SU-DHL-6 (cell line): ENCODE data around the gene RIBC1.

Source experiments
- H2AFZ ChIP-seq: fragments of 200-600 bp; sonication (generic); 2 replicates; pipeline ENCODE4 v1.6.1; 2014; ENCODE audit warnings: low read depth, mild to moderate bottlenecking, moderate library complexity, mixed read lengths, antibody characterized with exemption, low read length; ENCODE audit not compliant: severe bottlenecking
- H3F3A ChIP-seq: fragments of 200-600 bp; shearing (Covaris generic); 2 replicates; pipeline ENCODE4 v1.6.0; 2016; ENCODE audit warnings: antibody characterized with exemption, mild to moderate bottlenecking; ENCODE audit not compliant: insufficient read depth
- H3K27ac ChIP-seq: fragments of 200-600 bp; sonication (generic); 2 replicates; pipeline ENCODE4 v1.5.1; 2016; ENCODE audit warnings: low read depth, mild to moderate bottlenecking, low read length, moderate library complexity, mixed read lengths
- H3K27me3 ChIP-seq: fragments of 200-600 bp; sonication (generic), shearing (Covaris generic); 2 replicates; pipeline ENCODE4 v1.6.0; 2014; ENCODE audit warnings: mild to moderate bottlenecking, low read length
- H3K36me3 ChIP-seq: fragments of 200-600 bp; sonication (generic); 2 replicates; pipeline ENCODE4 v1.6.1; 2014; ENCODE audit warnings: mild to moderate bottlenecking, low read length, mixed read lengths
- H3K4me2 ChIP-seq: fragments of 300-600, 200-600 bp; shearing (Covaris generic), sonication (generic); 2 replicates; pipeline ENCODE4 v1.6.0; 2014; ENCODE audit warnings: low read length, low read depth, mild to moderate bottlenecking; ENCODE audit not compliant: poor library complexity, severe bottlenecking
- H3K4me3 ChIP-seq: fragments of 200-600 bp; sonication (generic); 2 replicates; pipeline ENCODE4 v1.5.1; 2014; ENCODE audit warnings: antibody characterized with exemption, low read length, mild to moderate bottlenecking, mixed read lengths; ENCODE audit not compliant: insufficient read depth, poor library complexity, severe bottlenecking
- H3K79me2 ChIP-seq: fragments of 200-600 bp; sonication (generic); 2 replicates; pipeline ENCODE4 v1.6.1; 2014; ENCODE audit warnings: mild to moderate bottlenecking, low read length, moderate library complexity; ENCODE audit not compliant: insufficient read depth
- H3K9ac ChIP-seq: fragments of 200-600 bp; sonication (generic); 2 replicates; pipeline ENCODE4 v1.7.0; 2014; ENCODE audit warnings: mild to moderate bottlenecking, low read length
- H3K9me2 ChIP-seq: fragments of 200-600 bp; sonication (generic); replicated peaks from 2 replicates; pipeline ENCODE4 v1.6.1; 2014; ENCODE audit warnings: low read length; ENCODE audit not compliant: insufficient read depth
- H3K9me3 ChIP-seq: fragments of 200-600 bp; sonication (generic); 2 replicates; pipeline ENCODE4 v1.6.1; 2014; ENCODE audit warnings: low read length, mixed read lengths; ENCODE audit not compliant: insufficient read depth
- H4K20me1 ChIP-seq: fragments of 200-600 bp; sonication (generic); 2 replicates; pipeline ENCODE4 v1.6.1; 2014; ENCODE audit warnings: low read depth, mild to moderate bottlenecking, antibody characterized with exemption, low read length, moderate library complexity, mixed read lengths
- EZH2phosphoT487 ChIP-seq: fragments of 200-600 bp; sonication (generic), shearing (Covaris generic); conservative IDR thresholded peaks from 2 replicates; pipeline ENCODE4 v1.6.1; 2018; ENCODE audit warnings: mild to moderate bottlenecking, antibody characterized with exemption, low read length, moderate library complexity, mixed read lengths
- TF ChIP-seq, protein P1 (sequence below): fragments of 200-600 bp; sonication (generic); IDR thresholded peaks from one replicate; pipeline ENCODE4 v1.5.1; 2017; ENCODE audit warnings: antibody characterized with exemption, mild to moderate bottlenecking, low read length, moderate library complexity; ENCODE audit not compliant: insufficient read depth, poor library complexity, severe bottlenecking

The RIBC1 gene

DNA sequence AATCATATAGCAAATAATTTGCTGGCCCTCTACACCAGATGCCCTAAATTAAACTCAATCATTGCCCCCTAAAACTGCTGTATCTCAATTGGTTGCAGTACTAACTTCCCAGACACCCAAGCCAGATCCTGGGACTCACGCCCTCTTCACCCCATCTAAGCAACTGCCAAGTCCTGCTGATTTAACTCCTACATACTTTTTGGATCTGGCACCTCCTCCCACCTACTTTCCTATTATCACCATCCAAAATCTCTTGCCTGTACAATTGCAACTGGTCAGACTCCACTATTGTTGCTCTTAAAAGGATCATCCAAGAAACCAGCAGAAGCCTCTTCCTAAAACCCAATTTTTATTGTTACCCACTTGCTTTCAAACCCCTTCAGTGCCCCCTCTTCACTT is 16.2 kb downstream of the RIBC1 start:
- no peaks in the 10 kb centered on the region for H3K27me3 ChIP-seq
- no peaks in the 10 kb centered on the region for H3K36me3 ChIP-seq
- no peaks in the 10 kb centered on the region for H4K20me1 ChIP-seq
- H3K9me3 ChIP-seq, result no peaks in the 10 kb centered on the region
- no peaks in the 10 kb centered on the region for H3K9me2 ChIP-seq
- H3K27ac ChIP-seq, result no peak overlapping the region
- no peak overlapping the region for H2AFZ ChIP-seq
- TF ChIP-seq EZH2phosphoT487, result no peak
- TF ChIP-seq, protein P1, sequence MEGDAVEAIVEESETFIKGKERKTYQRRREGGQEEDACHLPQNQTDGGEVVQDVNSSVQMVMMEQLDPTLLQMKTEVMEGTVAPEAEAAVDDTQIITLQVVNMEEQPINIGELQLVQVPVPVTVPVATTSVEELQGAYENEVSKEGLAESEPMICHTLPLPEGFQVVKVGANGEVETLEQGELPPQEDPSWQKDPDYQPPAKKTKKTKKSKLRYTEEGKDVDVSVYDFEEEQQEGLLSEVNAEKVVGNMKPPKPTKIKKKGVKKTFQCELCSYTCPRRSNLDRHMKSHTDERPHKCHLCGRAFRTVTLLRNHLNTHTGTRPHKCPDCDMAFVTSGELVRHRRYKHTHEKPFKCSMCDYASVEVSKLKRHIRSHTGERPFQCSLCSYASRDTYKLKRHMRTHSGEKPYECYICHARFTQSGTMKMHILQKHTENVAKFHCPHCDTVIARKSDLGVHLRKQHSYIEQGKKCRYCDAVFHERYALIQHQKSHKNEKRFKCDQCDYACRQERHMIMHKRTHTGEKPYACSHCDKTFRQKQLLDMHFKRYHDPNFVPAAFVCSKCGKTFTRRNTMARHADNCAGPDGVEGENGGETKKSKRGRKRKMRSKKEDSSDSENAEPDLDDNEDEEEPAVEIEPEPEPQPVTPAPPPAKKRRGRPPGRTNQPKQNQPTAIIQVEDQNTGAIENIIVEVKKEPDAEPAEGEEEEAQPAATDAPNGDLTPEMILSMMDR, result no peak
- no peak overlapping the region for H3K9ac ChIP-seq
- H3F3A ChIP-seq, result peaks cover 2% of the 10 kb centered on the region; the same call in 1 of the 2 replicates
- peaks cover 2% of the 10 kb centered on the region; the same call in 1 of the 2 replicates for H3K79me2 ChIP-seq
- H3K4me3 ChIP-seq, result no peak overlapping the region
- H3K4me2 ChIP-seq, result no peak overlapping the region

DNA sequence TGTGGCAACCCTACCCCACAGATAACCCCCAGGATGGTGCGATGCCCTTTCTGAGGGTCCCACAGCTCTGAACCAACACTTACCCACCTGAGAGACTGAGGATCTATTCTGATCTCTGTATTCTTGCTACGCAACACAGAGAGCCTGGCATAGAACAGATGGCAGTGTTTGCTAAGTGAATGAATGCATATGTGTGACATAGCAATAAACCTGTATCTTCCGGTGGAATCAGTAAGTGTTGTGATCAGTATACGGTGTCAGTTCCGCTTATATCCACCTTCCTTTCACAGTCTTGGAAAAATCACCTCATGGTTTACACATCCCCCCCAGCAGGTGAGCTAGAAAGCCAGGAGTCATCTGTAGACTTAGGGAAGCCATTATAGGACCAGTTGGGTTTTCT is 17.4 kb downstream of the RIBC1 start:
- no peak overlapping the region for H3K27ac ChIP-seq
- H3K9me3 ChIP-seq, result no peaks in the 10 kb centered on the region
- H3K9me2 ChIP-seq, result no peaks in the 10 kb centered on the region
- TF ChIP-seq, protein P1, result no peak
- no peak for TF ChIP-seq EZH2phosphoT487
- no peaks in the 10 kb centered on the region for H3K27me3 ChIP-seq
- no peak overlapping the region for H3K4me3 ChIP-seq
- H3K4me2 ChIP-seq, result no peak overlapping the region
- H3K36me3 ChIP-seq, result no peaks in the 10 kb centered on the region
- H3F3A ChIP-seq, result 0 out of 2 replicates have a peak, but pooled peaks cover 2% of the 10 kb centered on the region
- no peak overlapping the region for H3K9ac ChIP-seq
- no peak overlapping the region for H2AFZ ChIP-seq
- no peaks in the 10 kb centered on the region for H3K79me2 ChIP-seq
- H4K20me1 ChIP-seq, result no peaks in the 10 kb centered on the region

DNA sequence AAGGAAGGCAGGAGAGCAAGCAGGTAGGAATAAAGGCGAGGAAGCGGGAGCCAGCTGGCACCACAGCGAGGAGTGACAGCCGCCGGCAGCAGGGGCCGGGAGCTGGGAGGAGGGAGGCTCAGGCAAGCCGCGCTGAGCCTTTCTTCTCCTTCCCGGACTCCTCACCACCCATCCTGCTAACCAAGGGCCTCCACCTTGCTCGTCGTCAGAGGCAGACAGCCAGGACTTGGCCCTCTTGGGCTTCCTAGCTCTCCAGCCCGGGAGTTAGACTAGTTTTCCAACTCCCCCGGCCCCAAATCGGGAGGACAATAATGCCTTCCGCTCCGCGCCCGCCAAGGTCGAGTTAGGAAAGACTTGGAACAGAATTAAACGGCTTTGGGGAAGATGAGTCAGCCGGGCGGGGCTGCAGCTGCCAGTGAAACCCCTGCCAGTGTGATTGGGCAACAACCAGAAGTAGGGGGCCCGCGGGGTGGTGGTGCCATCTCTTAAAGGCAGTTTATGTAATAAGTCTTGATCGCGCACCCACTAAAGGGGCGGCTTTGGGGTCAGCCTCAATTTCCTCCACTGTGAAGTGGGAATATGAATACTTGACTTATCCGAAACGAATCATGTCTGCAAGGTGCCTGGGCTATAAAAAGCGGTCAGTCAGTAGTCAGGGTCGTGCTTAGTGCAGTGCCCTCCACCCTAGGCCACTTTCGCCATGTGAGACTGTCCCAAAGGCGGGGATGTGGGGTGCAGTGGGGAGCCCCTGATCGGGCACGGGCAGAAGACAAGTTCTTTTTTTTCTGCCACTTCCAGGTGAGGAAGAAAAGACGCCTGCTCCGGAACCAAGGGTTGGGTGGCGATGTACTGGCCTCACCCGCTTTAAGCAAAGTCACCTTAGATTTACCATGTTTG is 18.2 kb downstream of the RIBC1 start:
- H3K9me2 ChIP-seq, result no peaks in the 10 kb centered on the region
- H3K4me3 ChIP-seq, result peak overlapping the region; percentile 60
- peak overlapping the region; percentile 43 for H2AFZ ChIP-seq
- H3K27me3 ChIP-seq, result no peaks in the 10 kb centered on the region
- TF ChIP-seq, protein P1, result no peak
- no peak for TF ChIP-seq EZH2phosphoT487
- H3F3A ChIP-seq, result no peaks in the 10 kb centered on the region
- H3K27ac ChIP-seq, result no peak overlapping the region
- peak overlapping the region; percentile 59 for H3K9ac ChIP-seq
- H3K9me3 ChIP-seq, result no peaks in the 10 kb centered on the region
- H3K36me3 ChIP-seq, result no peaks in the 10 kb centered on the region
- H3K79me2 ChIP-seq, result no peaks in the 10 kb centered on the region
- no peaks in the 10 kb centered on the region for H4K20me1 ChIP-seq
- peak overlapping the region; percentile 75 for H3K4me2 ChIP-seq
